ENCODE measurements around the gene NEU1. TPM values are rescaled to one million over a fixed set of nuclear protein-coding genes. Genes with fewer than 3 reads are reported as not detected.

Gene NEU1
- total and polyA plus RNA-seq, 2 donors (not counting 1 experiment from before 2014, with no cell fraction given): 25.3 to 35.1 TPM

GRCh38 chr6:31865205-31866118 lies 2.8 kb upstream of the NEU1 start:
- TF ChIP-seq CTCF (IDR thresholded peaks at IDR 0.05): no peak
- TF ChIP-seq EZH2 (IDR thresholded peaks at IDR 0.05; ENCODE audit: borderline replicate concordance, insufficient read depth, low read depth, low read length, poor library complexity, severe bottlenecking): no peak
- DNase-seq (no peak), ATAC-seq (ENCODE audit: low read depth) (no peak)
- H3K9ac ChIP-seq (ENCODE audit: low read length): no peak overlapping the region
- Mint-ChIP-seq H3K27ac (no peak overlapping the region), H3K4me1 (peaks cover 24% of the 10 kb centered on the region), H3K4me3 (no peak overlapping the region), H3K9me3 (ENCODE audit: insufficient read depth) (no peaks in the 10 kb centered on the region), H3K27me3 (no peaks in the 10 kb centered on the region)
- ChIA-PET CTCF (interaction anchor here (0.8 to 3.0 kb wide), 4 partner anchors 23 to 319 kb away, joined by 3 to 9 read pairs (median 6); partner anchors contain the start of gene ATP6V1G2), POLR2A (interaction anchor here (0.5 to 0.6 kb wide), 2 partner anchors 9 to 201 kb away, joined by 3 read pairs; no protein-coding TSS in a partner anchor)
- no peak overlapping the region for H2AFZ ChIP-seq (ENCODE audit: insufficient read depth, low read depth, low read length, poor library complexity, severe bottlenecking)
- H3K36me3 ChIP-seq (replicated peaks in 1 of 2; ENCODE audit: control extremely low read depth in 1 of 2, control insufficient read depth in 1 of 2, extremely low read depth in 1 of 2, insufficient read depth in 2 of 2, low read length in 1 of 2): no peaks in the 10 kb centered on the region
- H3K4me2 ChIP-seq (replicated peaks; ENCODE audit: low read depth, low read length, poor library complexity, severe bottlenecking): no peak overlapping the region
- peaks cover 17% of the 10 kb centered on the region for H3K79me2 ChIP-seq (ENCODE audit: control insufficient read depth, insufficient read depth, low read length)
- no peak overlapping the region for H3K4me3 ChIP-seq (ENCODE audit: control extremely low read depth in 1 of 5, extremely low read depth in 1 of 5, insufficient read depth in 1 of 5, low read depth in 2 of 5, low read length in 4 of 5)
- H3K27ac ChIP-seq (ENCODE audit: low read length in 2 of 2): no peak overlapping the region
- 87% methylated on average over 21 of the region's 21 CpGs for WGBS (ENCODE audit: insufficient coverage)
- H4K20me1 ChIP-seq (ENCODE audit: control insufficient read depth, insufficient read depth, low read length, poor library complexity, severe bottlenecking): no peaks in the 10 kb centered on the region
- peaks cover 18 to 23% of the 10 kb centered on the region in 2 donors for H3K4me1 ChIP-seq (ENCODE audit: control insufficient read depth in 2 of 2, insufficient read depth in 2 of 2, low read length in 2 of 2)
- H3K27me3 ChIP-seq (replicated peaks in 1 of 4; ENCODE audit: control extremely low read depth in 1 of 4, control insufficient read depth in 3 of 4, insufficient read depth in 4 of 4, low read length in 3 of 4): no peaks in the 10 kb centered on the region
- intact Hi-C loops (cut with micrococcal nuclease): loop anchor here (10.0 kb wide), 1 partner anchor 371 kb away; the partner anchor contains the start of gene MICB
- H3K9me3 ChIP-seq (ENCODE audit: control extremely low read depth in 1 of 3, control insufficient read depth in 2 of 3, insufficient read depth in 1 of 3, low read length in 2 of 3): no peaks in the 10 kb centered on the region
